Measurements from ENCODE around the gene ZSWIM9. TPM values are rescaled to one million over a fixed set of nuclear protein-coding genes. Genes with fewer than 3 reads are reported as not detected.

ZSWIM9 gene
- total RNA-seq, 1 donor from 2014 or later = 2.8 TPM

DNA sequence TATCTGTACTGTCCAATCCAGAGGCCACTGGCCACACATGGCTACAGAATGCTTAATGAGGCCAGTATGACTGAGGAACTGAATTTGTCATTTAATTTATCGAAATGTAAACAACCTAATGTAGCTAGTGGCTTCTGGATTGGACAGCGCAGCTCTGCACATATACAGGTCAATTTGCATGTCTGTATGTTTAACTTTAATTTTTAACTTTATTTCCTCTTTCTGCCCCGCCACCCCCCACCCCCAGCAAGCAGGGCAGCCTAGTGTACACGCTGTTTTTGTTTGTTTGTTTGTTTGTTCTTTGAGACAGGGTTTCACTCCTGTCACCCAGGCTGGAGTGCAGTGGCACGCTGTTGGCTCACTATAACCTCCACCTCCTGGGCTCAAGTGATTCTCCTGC lies 15.5 kb downstream of the ZSWIM9 start:
- no peak for DNase-seq (ENCODE audit: low read depth)
- TF ChIP-seq CTCF (conservative IDR thresholded peaks at IDR 0.05; ENCODE audit: low read depth, low read length) = no peak
- no peak overlapping the region for H3K4me3 ChIP-seq (ENCODE audit: low read depth, low read length)

GRCh38 chr19:48186541-48186991 lies 16.1 kb downstream of the ZSWIM9 start:
- DNase-seq (ENCODE audit: low read depth) = no peak
- TF ChIP-seq CTCF (conservative IDR thresholded peaks at IDR 0.05; ENCODE audit: low read depth, low read length) = no peak

DNA sequence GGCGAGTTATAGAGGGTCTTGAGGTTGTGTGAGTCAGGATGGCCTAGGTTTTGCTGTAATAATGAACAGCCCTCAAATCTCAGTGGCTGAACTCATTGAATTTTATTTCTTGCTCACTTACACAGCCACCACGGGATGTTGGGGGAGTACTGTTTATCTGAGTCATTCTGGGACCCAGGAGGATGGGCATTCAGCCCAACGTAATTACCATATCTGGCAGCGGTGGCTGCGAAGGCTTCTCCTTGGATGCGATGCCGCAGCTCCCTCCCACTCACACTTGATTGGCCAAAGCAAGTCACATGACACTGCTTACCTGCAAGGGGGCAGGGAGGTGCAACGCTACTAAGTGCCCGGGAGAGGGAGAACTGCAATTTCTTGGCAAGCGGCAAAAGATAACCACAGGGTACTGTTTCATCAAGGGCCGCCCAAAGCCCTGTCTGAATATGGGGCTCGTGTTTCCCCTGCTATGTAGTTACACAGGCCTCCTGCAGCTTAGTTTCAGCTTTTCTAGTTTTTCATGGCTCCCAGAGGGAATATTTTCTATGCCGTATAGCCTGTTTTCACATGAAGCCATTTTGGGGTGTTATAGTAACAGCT lies 19.9 kb downstream of the ZSWIM9 start:
- no peak overlapping the region for H3K4me3 ChIP-seq (ENCODE audit: low read depth, low read length)
- peak; percentile 30 for TF ChIP-seq CTCF (conservative IDR thresholded peaks at IDR 0.05; ENCODE audit: low read depth, low read length)
- no peak for DNase-seq (ENCODE audit: low read depth)

More at GRCh38 chr19:48186541-48186991, 16.1 kb downstream of the ZSWIM9 start:
- no peak overlapping the region for H3K4me3 ChIP-seq (ENCODE audit: low read depth, low read length)

GRCh38 chr19:48190885-48191284 lies 20.4 kb downstream of the ZSWIM9 start:
- no peak for TF ChIP-seq CTCF (conservative IDR thresholded peaks at IDR 0.05; ENCODE audit: low read depth, low read length)
- no peak for DNase-seq (ENCODE audit: low read depth)
- H3K4me3 ChIP-seq (ENCODE audit: low read depth, low read length) = no peak overlapping the region

GRCh38 chr19:48192750-48193149 lies 22.3 kb downstream of the ZSWIM9 start:
- TF ChIP-seq CTCF (conservative IDR thresholded peaks at IDR 0.05; ENCODE audit: low read depth, low read length) = no peak
- no peak for DNase-seq (ENCODE audit: low read depth)
- no peak overlapping the region for H3K4me3 ChIP-seq (ENCODE audit: low read depth, low read length)

- peak; percentile 61 for TF ChIP-seq CTCF (conservative IDR thresholded peaks at IDR 0.05; ENCODE audit: low read depth, low read length)
- H3K4me3 ChIP-seq (ENCODE audit: low read depth, low read length) = no peak overlapping the region
Observed at GRCh38 chr19:48194041-48194843, 23.8 kb downstream of the ZSWIM9 start.

More at GRCh38 chr19:48194041-48194843, 23.8 kb downstream of the ZSWIM9 start:
- no peak for DNase-seq (ENCODE audit: low read depth)

Measured in epithelial cell of proximal tubule (primary cell).